HG03378 (cell line): ENCODE measurements around the gene CEP128.

Experiments
- ATAC-seq: cut with Tn5 transposase; IDR thresholded peaks from one replicate; pipeline ENCODE4 v1.9.1; 2021; ENCODE audit warnings: mild to moderate bottlenecking, moderate library complexity; ENCODE audit not compliant: unreplicated experiment

CEP128 gene

GRCh38 chr14:80781972-80782367, 159.6 kb downstream of the CEP128 start:
- no peak for ATAC-seq

- ATAC-seq: no peak
Measured at GRCh38 chr14:80780500-80780899, 161.0 kb downstream of the CEP128 start.

- no peak for ATAC-seq
Measured at GRCh38 chr14:80776657-80777056, 164.9 kb downstream of the CEP128 start.

GRCh38 chr14:80776186-80776585, 165.4 kb downstream of the CEP128 start:
- no peak for ATAC-seq

- ATAC-seq: no peak
Measured at GRCh38 chr14:80772504-80772903, 169.0 kb downstream of the CEP128 start.

GRCh38 chr14:80771201-80771600, 170.3 kb downstream of the CEP128 start:
- no peak for ATAC-seq

GRCh38 chr14:80770114-80770908, 171.2 kb downstream of the CEP128 start:
- ATAC-seq: no peak

GRCh38 chr14:80768646-80769045, 172.9 kb downstream of the CEP128 start:
- ATAC-seq: no peak

- ATAC-seq: no peak
Measured at GRCh38 chr14:80764921-80765507, 176.5 kb downstream of the CEP128 start.

- no peak for ATAC-seq
Measured at GRCh38 chr14:80764496-80764895, 177.0 kb downstream of the CEP128 start.

- ATAC-seq: no peak
Measured at GRCh38 chr14:80762641-80763228, 178.8 kb downstream of the CEP128 start.

GRCh38 chr14:80754696-80755095, 186.8 kb downstream of the CEP128 start:
- ATAC-seq: no peak

- ATAC-seq: no peak
Measured at GRCh38 chr14:80751285-80751684, 190.3 kb downstream of the CEP128 start.

GRCh38 chr14:80726211-80726610, 215.3 kb downstream of the CEP128 start:
- no peak for ATAC-seq

GRCh38 chr14:80718940-80719339, 222.6 kb downstream of the CEP128 start:
- no peak for ATAC-seq

GRCh38 chr14:80714474-80714873, 227.1 kb downstream of the CEP128 start:
- ATAC-seq: no peak

GRCh38 chr14:80713076-80713850, 228.3 kb downstream of the CEP128 start:
- ATAC-seq: no peak

- ATAC-seq: no peak
Measured at GRCh38 chr14:80705241-80705980, 236.1 kb downstream of the CEP128 start.

- no peak for ATAC-seq
Measured at GRCh38 chr14:80700601-80701000, 240.9 kb downstream of the CEP128 start.

- no peak for ATAC-seq
Measured at GRCh38 chr14:80699861-80700260, 241.7 kb downstream of the CEP128 start.

GRCh38 chr14:80698974-80699373, 242.6 kb downstream of the CEP128 start:
- ATAC-seq: no peak
